ENCODE data around the gene CD8A.
"Not testable (repeated sequence)": the region's sequence is repeated elsewhere in the genome, so short reads cannot be mapped to it uniquely, and the experiment has no call there.

The CD8A gene

GRCh38 chr2:86790676-86791572 is at the start of gene CD8A:
CD8A (minus strand) TSS chr2:86790913; CDS start chr2:86790825, 88 bp downstream.
- peak; percentile 16 for DNase-seq

GRCh38 chr2:86839871-86840548 is 49.3 kb upstream of the CD8A start:
- DNase-seq, result not testable (repeated sequence)

GRCh38 chr2:86839455-86839854 is 48.7 kb upstream of the CD8A start:
- not testable (repeated sequence) for DNase-seq

- DNase-seq, result not testable (repeated sequence)
Observed at GRCh38 chr2:86837714-86838113, 47.0 kb upstream of the CD8A start.

- not testable (repeated sequence) for DNase-seq
Observed at GRCh38 chr2:86836915-86837695, 46.4 kb upstream of the CD8A start.

GRCh38 chr2:86835548-86835889 is 44.8 kb upstream of the CD8A start:
- DNase-seq, result not testable (repeated sequence)

- DNase-seq, result no peak
Observed at GRCh38 chr2:86833315-86833714, 42.6 kb upstream of the CD8A start.

- no peak for DNase-seq
Observed at GRCh38 chr2:86832334-86833096, 41.8 kb upstream of the CD8A start.

- no peak for DNase-seq
Observed at GRCh38 chr2:86831537-86831936, 40.8 kb upstream of the CD8A start.

- DNase-seq, result no peak
Observed at GRCh38 chr2:86826951-86827350, 36.2 kb upstream of the CD8A start.

GRCh38 chr2:86825693-86826381 is 35.1 kb upstream of the CD8A start:
- DNase-seq, result no peak

- DNase-seq, result no peak
Observed at GRCh38 chr2:86825036-86825692, 34.5 kb upstream of the CD8A start.

GRCh38 chr2:86822668-86823345 is 32.1 kb upstream of the CD8A start:
- no peak for DNase-seq

- DNase-seq, result no peak
Observed at GRCh38 chr2:86821842-86822241, 31.1 kb upstream of the CD8A start.

GRCh38 chr2:86821306-86821705 is 30.6 kb upstream of the CD8A start:
- no peak for DNase-seq

GRCh38 chr2:86818957-86819356 is 28.2 kb upstream of the CD8A start:
- no peak for DNase-seq

GRCh38 chr2:86818114-86818801 is 27.5 kb upstream of the CD8A start:
- DNase-seq, result no peak

- no peak for DNase-seq
Observed at GRCh38 chr2:86815611-86816010, 24.9 kb upstream of the CD8A start.

- no peak for DNase-seq
Observed at GRCh38 chr2:86809481-86810121, 18.9 kb upstream of the CD8A start.
